Activated CD8-positive, alpha-beta T cell treated with anti-CD3 and anti-CD28 coated beads, Interleukin-2, amount 10 ng/mL, durations not matched to agents 7 days and 5 days (primary cell): ENCODE results near the gene KIF1A. TPM values are rescaled to one million over a fixed set of nuclear protein-coding genes. Genes with fewer than 3 reads are reported as not detected.

Experiments
- total RNA-seq, 2 experiments: library from RNA; stranded (reverse); gene quantifications; one replicate each; pipeline ENCODE4 v1.2.3, GENCODE V29; 2021

Gene KIF1A
- total RNA-seq, 2 experiments from 2014 or later = 0.81 to 1.5 TPM

Other genes starting within 250 kb of the KIF1A start
- 10 to 100 TPM; 53.0 to 61.2 TPM for gene CAPN10, start 233.5 kb downstream of the KIF1A start, total RNA-seq
- gene GPR35, start 194.7 kb downstream of the KIF1A start, total RNA-seq = 10 to 100 TPM; 21.6 to 23.8 TPM
- not detected for gene AQP12B, start 137.3 kb downstream of the KIF1A start, total RNA-seq
- gene AQP12A, start 128.4 kb downstream of the KIF1A start, total RNA-seq = not detected
- gene AGXT, start 48.6 kb upstream of the KIF1A start, total RNA-seq = not detected
- gene MAB21L4, start 75.9 kb upstream of the KIF1A start, total RNA-seq = not detected
- not detected for gene CROCC2, start 86.1 kb upstream of the KIF1A start, total RNA-seq
- gene SNED1, start 178.4 kb upstream of the KIF1A start, total RNA-seq = 1 to 10 TPM; 3.4 to 3.5 TPM